Measurements from ENCODE around the gene SERPINB1. TPM values are rescaled to one million over a fixed set of nuclear protein-coding genes. Genes with fewer than 3 reads are reported as not detected.

The SERPINB1 gene
- total RNA-seq (2021; ENCODE audit: unreplicated experiment): 73.2 TPM
- 71.4 and 74.9 TPM in 2 replicates for polyA plus RNA-seq (2012)
- percentile 98 among the genes with signal in this experiment for Bru-seq, nascent RNA
- percentile 98 among the genes with signal in this experiment for BruChase-seq, experiment 1, labeled RNA remaining after a 6-hour chase
- BruChase-seq, experiment 2, labeled RNA remaining after a 2-hour chase: percentile 95 among the genes with signal in this experiment
- long read RNA-seq, transcript SERPINB1-201 (7 exons, 2,619 nt): major isoform, 113 of 150 reads
- long read RNA-seq, partial matches to known transcripts: 18 of 150 reads
- long read RNA-seq, other reads (novel, unspliced or antisense): 19 of 150 reads

- Histone ChIP-seq H2AFZ (ENCODE audit: low read depth, low read length, poor library complexity, severe bottlenecking) (no peak within 1 kb of the TSS), H3K36me3 (ENCODE audit: control insufficient read depth in 1 of 2, insufficient read depth in 2 of 2, low read length in 2 of 2) (peaks cover 4 to 5% of the 10 kb centered on the region in 2 experiments; a peak in 2 of 4 replicates), H3K4me2 (ENCODE audit: low read length) (peak within 1 kb of the TSS; percentile 96), H3K27ac (ENCODE audit: low read depth, low read length) (peak within 1 kb of the TSS; percentile 64), H3K9me2 (ENCODE audit: insufficient read depth) (no peaks in the 10 kb centered on the region), H3K4me3 (replicated peaks in 1 of 2; ENCODE audit: low read depth in 1 of 2, low read length in 2 of 2) (peak within 1 kb of the TSS; percentile 70 to 71), H3K27me3 (ENCODE audit: insufficient read depth, low read length) (no peaks in the 10 kb centered on the region), H3K79me2 (ENCODE audit: insufficient read depth, low read length) (peaks cover 10% of the 10 kb centered on the region; the same call in 1 of the 2 replicates), H4K20me1 (ENCODE audit: insufficient read depth) (no peaks in the 10 kb centered on the region), H3K9ac (ENCODE audit: low read length) (peak within 1 kb of the TSS; percentile 73), H3K9me3 (ENCODE audit: control insufficient read depth in 1 of 2, insufficient read depth in 1 of 2, low read depth in 1 of 2, low read length in 2 of 2) (no peaks in the 10 kb centered on the region), H3K4me1 (ENCODE audit: control insufficient read depth in 1 of 2, insufficient read depth in 2 of 2, low read length in 2 of 2) (peaks cover 54 to 77% of the 10 kb centered on the region in 2 experiments)
- ChIA-PET RAD21 (ENCODE audit: low non-redundant PET in 1 of 2, low total read pairs in 2 of 2, uncharacterized antibody in 2 of 2, unreplicated experiment in 2 of 2) (interaction anchor here (0.8 to 1.2 kb wide), 2 partner anchors 50 to 70 kb away, joined by 3 to 6 read pairs; no protein-coding TSS in a partner anchor), POLR2A (interaction anchor here (0.6 to 2.3 kb wide), 29 partner anchors 9 to 224 kb away, joined by 3 to 22 read pairs (median 5); no protein-coding TSS in a partner anchor), CTCF (interaction anchor here (1.0 to 1.7 kb wide), 5 partner anchors 50 to 226 kb away, joined by 3 to 20 read pairs (median 4); no protein-coding TSS in a partner anchor)
- intact Hi-C loops (cut with micrococcal nuclease): loop anchor here (1.0 kb wide), 1 partner anchor 31 kb away; no protein-coding TSS in a partner anchor
- DNase-seq (ENCODE audit: low read depth, low spot score) (peak; percentile 81), ATAC-seq (peak; percentile 78)
- no TSS peak for BruUV-seq (replicated peaks)
- peak; percentile 97 for TF ChIP-seq POLR2AphosphoS5 (IDR thresholded peaks at IDR 0.05; ENCODE audit: low read depth, low read length)
- no peak for TF ChIP-seq ELF1 (IDR thresholded peaks at IDR 0.05; ENCODE audit: borderline replicate concordance, low read depth)
- TF ChIP-seq ATF3 (IDR thresholded peaks at IDR 0.05): no peak
- TF ChIP-seq SRF (IDR thresholded peaks at IDR 0.05; ENCODE audit: low read depth): no peak
- TF ChIP-seq ZFX (IDR thresholded peaks at IDR 0.05): peak; percentile 88
- TF ChIP-seq FOSL1 (IDR thresholded peaks at IDR 0.05; ENCODE audit: low read depth): no peak
- no peak for TF ChIP-seq MAX (IDR thresholded peaks at IDR 0.05)
- TF ChIP-seq JUND (IDR thresholded peaks at IDR 0.05): no peak
- no peak for TF ChIP-seq YY1 (IDR thresholded peaks at IDR 0.05; ENCODE audit: extremely low read depth, insufficient replicate concordance, low read depth, low read length)
- TF ChIP-seq POLR2A (IDR thresholded peaks at IDR 0.05; ENCODE audit: borderline replicate concordance, extremely low read depth, insufficient read depth, insufficient read length): peak; percentile 42
- no peak for TF ChIP-seq EZH2 (IDR thresholded peaks at IDR 0.05)
- TF ChIP-seq CEBPB (IDR thresholded peaks at IDR 0.05; ENCODE audit: low read depth): no peak
- TF ChIP-seq ZNF274 (IDR thresholded peaks at IDR 0.05; ENCODE audit: low read depth, low read length): no peak
- TF ChIP-seq SP1 (IDR thresholded peaks at IDR 0.05; ENCODE audit: low read depth): no peak
- no peak for TF ChIP-seq RAD21 (IDR thresholded peaks at IDR 0.05; ENCODE audit: low read depth)
- no peak for TF ChIP-seq SIN3A (IDR thresholded peaks at IDR 0.05; ENCODE audit: low read depth)
- TF ChIP-seq EGR1 (IDR thresholded peaks at IDR 0.05; ENCODE audit: low read depth): no peak
- TF ChIP-seq REST (IDR thresholded peaks at IDR 0.05; ENCODE audit: low read depth): no peak
- TF ChIP-seq ZBTB33 (IDR thresholded peaks at IDR 0.05; ENCODE audit: extremely low read depth, insufficient replicate concordance, low read length): peak; percentile 68
- no peak for TF ChIP-seq EZH2phosphoT487 (IDR thresholded peaks at IDR 0.05; ENCODE audit: borderline replicate concordance)
Measured at GRCh38 chr6:2841264-2842138, at the start of gene SERPINB1. TSS of gene SERPINB1 (minus strand) at chr6:2841863. CDS start at chr6:2840586, 1,277 bp downstream.
